GM18502 (cell line): Measurements from ENCODE around the gene ARRDC2.
"Not testable (repeated sequence)": the region's sequence is repeated elsewhere in the genome, so short reads cannot be mapped to it uniquely, and the experiment has no call there.

Experiments
- ATAC-seq: cut with Tn5 transposase; IDR thresholded peaks from one replicate; pipeline ENCODE4 v1.9.1; 2021; ENCODE audit warnings: mild to moderate bottlenecking; ENCODE audit not compliant: unreplicated experiment, poor library complexity

ARRDC2 gene

GRCh38 chr19:18007917-18008673 lies at the start of gene ARRDC2:
Gene ARRDC2, plus strand, starts transcription at chr19:18008170. Its CDS starts 141 bp downstream, at chr19:18008311.
- ATAC-seq: no peak

GRCh38 chr19:17963936-17964691 lies 43.9 kb upstream of the ARRDC2 start:
- ATAC-seq: no peak

GRCh38 chr19:17965370-17966128 lies 42.4 kb upstream of the ARRDC2 start:
- ATAC-seq: no peak

- ATAC-seq: no peak
Measured at GRCh38 chr19:17966129-17966483, 41.9 kb upstream of the ARRDC2 start.

- no peak for ATAC-seq
Measured at GRCh38 chr19:17966550-17967256, 41.3 kb upstream of the ARRDC2 start, which contains the start of gene KCNN1. Gene KCNN1, plus strand, starts transcription at chr19:17967107. Its CDS starts 6,782 bp downstream, at chr19:17973889.

GRCh38 chr19:17967257-17968051 lies 40.5 kb upstream of the ARRDC2 start:
- no peak for ATAC-seq

- no peak for ATAC-seq
Measured at GRCh38 chr19:17968362-17968761, 39.6 kb upstream of the ARRDC2 start.

- ATAC-seq: no peak
Measured at GRCh38 chr19:17969096-17969792, 38.7 kb upstream of the ARRDC2 start.

GRCh38 chr19:17972230-17972629 lies 35.7 kb upstream of the ARRDC2 start:
- ATAC-seq: no peak

- ATAC-seq: no peak
Measured at GRCh38 chr19:17973759-17974158, 34.2 kb upstream of the ARRDC2 start.

GRCh38 chr19:17974551-17974950 lies 33.4 kb upstream of the ARRDC2 start:
- ATAC-seq: no peak

GRCh38 chr19:17975032-17975431 lies 32.9 kb upstream of the ARRDC2 start:
- ATAC-seq: no peak

- ATAC-seq: no peak
Measured at GRCh38 chr19:17977021-17977420, 30.9 kb upstream of the ARRDC2 start.

GRCh38 chr19:17977488-17977887 lies 30.5 kb upstream of the ARRDC2 start:
- ATAC-seq: no peak

- ATAC-seq: no peak
Measured at GRCh38 chr19:17981611-17982010, 26.4 kb upstream of the ARRDC2 start.

GRCh38 chr19:17982430-17982829 lies 25.5 kb upstream of the ARRDC2 start:
- ATAC-seq: no peak

GRCh38 chr19:17985037-17985818 lies 22.7 kb upstream of the ARRDC2 start:
- ATAC-seq: no peak

- not testable (repeated sequence) for ATAC-seq
Measured at GRCh38 chr19:17986569-17986968, 21.4 kb upstream of the ARRDC2 start.
